SIG-M5 treated with dmso at 0.1 percent for 504 hours (cell line): ENCODE results near the gene MXD3.
A peak's percentile ranks its signal among the peaks of the same experiment; 100 is the strongest.
"Not testable (repeated sequence)": the region's sequence is repeated elsewhere in the genome, so short reads cannot be mapped to it uniquely, and the experiment has no call there.

Experiments
- DNase-seq: peaks from one replicate; lab custom pipeline; 2025; ENCODE audit not compliant: unreplicated experiment; lab: John Stamatoyannopoulos, UW

Gene MXD3

DNA sequence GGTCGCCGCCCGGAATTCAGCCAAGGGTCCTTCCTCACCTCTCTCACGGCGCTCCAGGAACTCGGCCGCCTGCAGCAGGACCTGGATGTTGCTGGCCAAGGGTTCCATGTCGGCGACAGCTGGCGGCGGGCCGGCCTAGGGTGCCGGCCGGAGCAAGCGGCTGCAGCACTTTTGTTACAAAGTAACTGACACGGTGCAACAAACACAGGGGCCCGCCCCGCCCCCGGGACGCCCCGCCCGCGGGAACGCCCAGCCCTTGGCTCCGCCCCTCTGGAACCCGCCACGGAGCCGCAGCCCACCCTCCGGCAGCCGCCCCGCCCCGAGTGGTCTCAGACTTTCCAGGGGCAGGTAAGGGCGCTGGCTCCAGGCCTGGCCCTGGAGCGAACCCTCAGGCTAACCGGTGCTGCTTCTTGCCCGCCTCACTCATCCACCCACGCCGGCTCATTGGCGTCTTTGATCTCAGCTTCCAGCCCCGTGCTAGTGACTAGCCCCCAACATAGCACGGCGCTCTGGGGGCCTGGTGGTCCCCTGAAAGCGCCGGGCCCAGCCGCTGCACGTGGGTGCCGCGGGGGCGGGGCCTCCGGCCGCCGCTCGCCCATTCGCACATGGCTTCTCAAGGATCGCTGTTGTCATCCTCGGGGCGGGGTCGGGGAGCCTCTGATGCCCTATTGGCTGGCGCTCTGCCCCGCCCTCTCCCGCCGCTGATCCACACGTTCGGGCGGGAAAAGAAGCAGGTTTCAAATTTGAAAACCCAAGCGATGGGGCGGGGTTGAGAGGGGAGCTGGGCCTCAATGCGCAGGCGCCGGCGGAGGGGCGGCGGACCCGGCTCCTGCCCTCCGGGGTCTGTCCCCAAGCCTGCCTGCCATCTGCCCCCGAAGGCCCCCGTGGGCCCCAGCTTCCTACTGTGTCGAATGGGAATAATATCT is at the start of gene MXD3:
Gene MXD3, minus strand, starts transcription at position 176 of the 926 bp plus-strand sequence. Its CDS starts 68 bp downstream, at position 108.
- DNase-seq: peak; percentile 98

DNA sequence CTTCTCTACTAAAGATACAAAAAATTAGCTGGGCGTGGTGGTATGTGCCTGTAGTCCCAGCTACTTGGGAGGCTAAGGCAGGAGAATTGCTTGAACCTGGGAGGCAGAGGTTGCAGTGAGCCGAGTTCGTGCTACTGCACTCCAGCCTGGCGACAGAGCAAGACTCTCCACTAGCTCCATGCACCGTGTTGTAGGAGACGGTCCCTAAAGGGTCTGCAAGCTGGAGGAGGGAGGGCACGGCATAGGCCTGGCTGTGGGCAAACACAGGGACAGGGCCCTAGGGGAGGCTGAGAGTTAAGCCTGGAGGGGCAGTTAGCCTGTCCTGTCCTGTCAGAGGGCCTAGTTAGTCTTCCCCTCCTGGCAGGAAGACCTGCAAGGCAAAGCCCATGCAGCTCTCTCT is 49.0 kb upstream of the MXD3 start:
- DNase-seq: not testable (repeated sequence)

DNA sequence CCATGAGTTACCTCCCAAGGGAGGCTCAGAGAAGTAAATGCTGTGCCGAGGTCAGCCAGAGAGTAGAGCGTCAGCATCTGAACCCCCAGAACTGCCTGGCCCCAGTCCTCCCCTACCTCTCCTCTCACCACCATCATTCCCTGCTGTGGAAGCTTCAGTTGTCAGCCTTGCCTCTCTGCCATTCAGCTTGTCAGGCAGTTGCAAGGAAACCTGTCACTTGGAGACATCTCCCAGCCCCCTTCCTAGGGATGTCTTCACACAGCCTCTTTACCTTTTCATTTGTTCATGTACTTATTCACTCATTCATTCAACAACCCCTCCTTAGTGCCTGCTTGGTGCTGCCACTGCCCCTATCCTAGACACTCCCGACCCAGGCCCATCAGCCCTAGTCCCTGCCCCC is 48.2 kb upstream of the MXD3 start:
- DNase-seq: no peak

DNA sequence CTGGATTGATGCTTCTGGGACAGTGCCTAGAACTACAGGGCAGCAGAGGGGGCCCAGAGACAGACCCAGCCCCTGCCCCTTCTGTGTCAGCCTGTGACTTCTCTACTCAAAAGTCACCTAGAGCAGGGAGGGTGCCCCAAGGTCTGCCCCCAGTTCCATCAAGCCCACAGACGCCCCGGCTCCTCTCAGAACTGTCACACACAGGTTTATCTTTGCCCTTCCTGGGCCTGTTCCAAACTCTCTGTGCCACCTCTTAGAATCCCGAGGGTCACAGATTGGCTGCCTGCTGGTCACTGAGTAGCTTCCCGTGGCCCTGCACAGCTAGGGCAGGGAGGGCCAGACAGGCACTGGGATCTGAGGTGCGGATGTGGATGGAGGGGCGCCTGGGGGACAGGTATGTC is 47.8 kb upstream of the MXD3 start:
- DNase-seq: no peak

- no peak for DNase-seq
Observed at GRCh38 chr5:177358370-177358819, 46.7 kb upstream of the MXD3 start.

DNA sequence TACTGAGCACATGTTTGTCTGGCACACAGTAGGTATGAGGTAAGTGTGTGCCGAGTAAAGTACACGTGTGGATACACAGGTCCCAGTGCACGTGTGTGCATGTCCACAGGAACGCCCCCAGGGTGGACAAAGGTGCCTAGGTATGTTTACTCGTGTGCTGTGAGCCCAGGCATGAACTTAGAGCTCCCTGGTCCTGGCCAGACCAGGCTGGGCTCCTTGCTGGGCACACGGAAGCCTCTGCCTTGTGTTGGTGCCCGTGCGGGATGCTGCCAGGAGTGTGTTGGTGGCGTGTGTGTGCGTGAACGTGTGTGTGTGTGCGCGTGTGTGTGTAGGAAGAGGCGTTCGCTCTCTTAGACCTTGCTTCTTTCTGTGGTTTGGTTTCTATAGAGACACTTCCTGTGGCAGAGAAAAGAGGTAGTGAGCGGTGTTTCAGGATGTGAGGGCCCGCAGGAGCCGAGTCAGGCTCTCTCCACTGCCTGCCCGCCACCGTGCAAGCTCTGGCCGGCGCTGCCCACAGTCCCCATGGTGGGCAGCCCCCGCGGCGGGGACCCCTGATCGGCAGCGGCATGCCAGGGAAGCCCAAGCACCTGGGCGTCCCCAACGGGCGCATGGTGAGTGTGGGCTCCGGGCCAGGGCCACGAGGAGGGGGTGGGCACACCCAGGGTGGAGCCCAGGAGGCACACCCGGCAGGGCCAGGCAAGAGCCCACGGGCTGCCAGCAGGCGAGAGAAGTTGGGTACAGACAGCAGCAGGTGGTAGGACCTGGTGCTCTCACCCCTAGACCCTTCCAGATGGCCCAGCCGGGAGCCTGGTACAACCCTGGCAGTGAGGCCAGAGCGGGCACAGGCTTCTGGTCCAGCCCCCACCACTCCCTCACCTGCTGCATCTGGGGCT is 46.0 kb upstream of the MXD3 start, which contains the start of gene RGS14:
Gene RGS14, plus strand, starts transcription at position 466 of the 893 bp plus-strand sequence. Its CDS starts 101 bp downstream, at position 567.
- DNase-seq: peak; percentile 97

- no peak for DNase-seq
Observed at GRCh38 chr5:177357146-177357458, 45.4 kb upstream of the MXD3 start.

- no peak for DNase-seq
Observed at GRCh38 chr5:177356746-177357145, 45.0 kb upstream of the MXD3 start.

DNA sequence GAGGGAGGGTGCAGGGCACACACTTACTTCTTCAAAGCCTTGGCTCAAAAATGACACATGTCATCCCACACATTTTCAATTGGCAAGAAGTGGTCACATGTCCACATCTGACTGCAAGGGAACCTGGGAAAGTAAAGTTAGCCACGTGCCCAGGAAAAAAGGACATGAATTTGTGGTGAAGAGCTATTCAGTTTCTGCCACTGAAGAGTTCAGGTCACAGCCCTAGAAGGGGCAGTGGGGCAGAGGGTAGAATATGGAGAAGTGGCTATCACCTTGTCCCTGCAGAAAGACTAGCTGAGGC is 44.1 kb upstream of the MXD3 start:
- DNase-seq: no peak

DNA sequence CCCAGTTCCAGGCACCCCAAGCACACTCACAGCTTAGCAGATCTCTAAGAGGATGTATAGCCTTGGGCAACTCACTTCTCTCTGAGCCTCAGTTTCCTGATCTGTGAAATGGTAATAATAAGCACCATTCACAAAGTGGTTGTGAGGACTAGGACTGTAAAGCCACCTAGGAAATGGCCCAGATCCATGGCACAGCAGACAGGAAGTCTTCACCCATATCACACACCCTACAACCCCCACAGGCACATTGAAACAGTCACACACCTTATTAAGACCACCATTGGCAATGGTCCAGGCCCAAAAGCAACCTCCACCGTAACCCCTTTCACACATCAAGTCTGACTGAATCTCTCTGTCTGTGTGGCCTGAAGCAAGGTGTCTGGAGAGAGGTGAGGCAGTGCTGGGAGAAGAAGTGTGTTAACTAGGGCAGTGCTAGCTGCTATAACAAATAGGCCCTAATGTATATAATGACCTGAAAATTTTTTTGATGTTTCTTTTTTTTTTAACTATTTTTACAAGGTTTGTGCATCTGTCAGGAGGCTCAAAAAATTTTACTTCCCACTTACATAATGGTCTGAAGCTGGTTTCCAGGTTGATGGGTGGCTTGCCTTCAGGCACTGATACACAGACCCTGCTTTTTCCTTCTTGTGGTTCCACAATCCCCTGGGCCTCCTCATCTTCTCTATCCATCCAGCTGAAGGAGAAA is 43.6 kb upstream of the MXD3 start:
- DNase-seq: no peak

GRCh38 chr5:177354711-177355110 is 43.0 kb upstream of the MXD3 start:
- DNase-seq: no peak

DNA sequence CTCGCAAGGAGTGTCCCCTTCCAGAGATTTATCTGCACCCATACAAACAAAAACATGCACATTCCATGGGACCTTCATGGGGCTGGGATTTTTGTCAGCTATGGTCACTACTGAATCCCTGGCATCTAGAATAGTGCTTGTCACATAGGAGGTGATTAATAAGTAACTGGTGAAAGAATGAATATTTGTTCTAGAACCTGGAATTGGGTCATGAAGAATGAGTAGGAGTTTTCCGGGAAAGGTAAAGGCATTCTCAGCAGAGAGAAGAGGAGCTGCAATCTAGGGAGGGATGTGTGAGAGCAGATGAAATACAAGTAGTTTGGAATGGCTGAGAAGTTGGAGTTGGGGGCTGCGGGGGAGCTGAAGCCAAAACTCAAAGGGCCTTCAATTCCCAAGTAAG is 42.6 kb upstream of the MXD3 start:
- no peak for DNase-seq

DNA sequence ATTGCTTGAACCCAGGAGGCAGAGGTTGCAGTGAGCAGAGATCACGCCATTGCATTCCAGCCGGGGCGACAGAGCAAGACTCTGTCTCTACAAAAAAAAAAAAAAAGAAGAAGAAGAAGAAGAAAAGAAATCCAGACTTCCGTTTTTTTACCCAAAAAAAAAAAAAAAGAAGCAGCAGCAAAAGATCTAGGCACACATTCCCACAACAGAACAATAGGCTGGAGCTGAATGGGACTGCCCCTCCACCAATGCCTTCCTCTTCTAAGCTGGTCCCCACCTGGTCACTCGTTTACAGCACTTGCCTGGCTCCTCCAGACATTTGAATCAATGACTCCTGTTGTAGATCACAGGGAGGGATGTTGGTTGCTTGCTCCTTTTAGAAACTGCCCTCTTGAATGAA is 41.4 kb upstream of the MXD3 start:
- peak; percentile 20 for DNase-seq

- DNase-seq: peak; percentile 96
Observed at GRCh38 chr5:177351392-177352329, 40.0 kb upstream of the MXD3 start, which contains the start of gene LMAN2. LMAN2 (minus strand) TSS chr5:177351668; CDS start chr5:177351647, 21 bp downstream.

- DNase-seq: no peak
Observed at GRCh38 chr5:177350776-177351391, 39.2 kb upstream of the MXD3 start.

GRCh38 chr5:177349762-177350161 is 38.1 kb upstream of the MXD3 start:
- no peak for DNase-seq

DNA sequence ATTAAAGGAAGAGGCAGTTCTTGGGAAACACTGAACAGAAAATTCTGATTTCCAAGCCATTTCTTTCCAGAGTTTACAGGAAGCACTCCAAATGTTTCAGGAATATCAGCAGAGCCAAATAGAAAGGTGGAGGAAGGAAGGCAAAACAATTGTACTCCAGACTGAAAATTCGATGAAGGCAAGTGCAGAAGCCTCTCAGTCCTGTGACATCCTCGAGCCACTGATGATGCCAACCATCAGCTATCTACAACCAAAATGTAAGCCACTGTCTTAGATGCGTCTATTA is 37.6 kb upstream of the MXD3 start:
- no peak for DNase-seq

GRCh38 chr5:177347699-177348098 is 36.0 kb upstream of the MXD3 start:
- no peak for DNase-seq

DNA sequence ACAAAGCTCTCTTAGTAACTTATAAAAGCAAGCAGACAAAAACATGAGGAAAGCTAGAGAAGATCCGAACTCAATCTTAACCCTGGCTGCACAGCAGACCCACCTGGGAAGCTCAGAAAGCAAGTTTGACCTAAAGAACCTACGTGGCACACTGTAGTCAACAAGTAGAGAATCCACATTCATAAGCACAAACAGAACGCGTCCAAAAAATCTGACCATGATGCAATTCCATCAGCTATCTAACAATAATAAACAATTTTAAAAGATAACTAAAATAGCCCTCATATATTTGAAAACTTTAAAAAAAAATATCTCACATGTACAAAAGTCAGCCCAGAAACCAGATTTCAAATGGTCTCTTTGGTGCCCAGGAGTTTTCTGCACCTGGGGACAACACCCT is 35.1 kb upstream of the MXD3 start:
- no peak for DNase-seq

DNA sequence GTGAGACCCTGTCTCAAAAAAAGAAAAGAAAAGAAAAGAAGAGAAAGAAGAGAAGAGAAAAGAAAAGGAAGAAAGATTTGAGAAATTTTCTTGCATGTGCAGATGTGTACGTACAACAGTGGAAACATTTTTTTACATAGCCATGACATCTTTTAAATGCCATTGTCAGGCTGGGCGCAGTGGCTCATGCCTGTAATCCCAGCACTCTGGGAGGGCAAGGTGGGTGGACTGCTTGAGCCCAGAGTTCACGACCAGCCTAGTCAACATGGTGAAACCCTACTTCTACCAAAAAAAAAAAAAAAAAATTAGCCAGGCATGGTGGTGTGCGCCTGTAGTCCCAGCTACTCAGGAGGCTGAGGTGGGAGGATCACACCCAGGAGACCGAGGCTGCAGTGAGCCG is 33.2 kb upstream of the MXD3 start:
- no peak for DNase-seq
